HK-2 (cell line): ENCODE measurements around the gene TMEM200C.

Source experiments
- DNase-seq: peaks from one replicate; pipeline ENCODE4 v3.0.0-alpha.2; 2018; ENCODE audit not compliant: unreplicated experiment

Gene TMEM200C

GRCh38 chr18:5895299-5895875 is at the start of gene TMEM200C:
Gene TMEM200C (minus strand): TSS chr18:5895522. CDS start chr18:5892063, 3,459 bp downstream.
- no peak for DNase-seq

GRCh38 chr18:5944448-5944847 is 49.1 kb upstream of the TMEM200C start:
- DNase-seq = no peak

- no peak for DNase-seq
Observed at GRCh38 chr18:5943514-5943913, 48.2 kb upstream of the TMEM200C start.

- no peak for DNase-seq
Observed at GRCh38 chr18:5942591-5942990, 47.3 kb upstream of the TMEM200C start.

GRCh38 chr18:5941890-5942289 is 46.6 kb upstream of the TMEM200C start:
- DNase-seq = no peak

- DNase-seq = no peak
Observed at GRCh38 chr18:5939801-5940667, 44.7 kb upstream of the TMEM200C start.

- DNase-seq = no peak
Observed at GRCh38 chr18:5937795-5938194, 42.5 kb upstream of the TMEM200C start.

GRCh38 chr18:5937121-5937520 is 41.8 kb upstream of the TMEM200C start:
- DNase-seq = no peak

GRCh38 chr18:5930789-5931188 is 35.5 kb upstream of the TMEM200C start:
- DNase-seq = no peak

- DNase-seq = no peak
Observed at GRCh38 chr18:5918205-5918858, 23.0 kb upstream of the TMEM200C start.

- DNase-seq = no peak
Observed at GRCh38 chr18:5914951-5915350, 19.6 kb upstream of the TMEM200C start.

- DNase-seq = no peak
Observed at GRCh38 chr18:5914016-5914415, 18.7 kb upstream of the TMEM200C start.

- no peak for DNase-seq
Observed at GRCh38 chr18:5912566-5912965, 17.2 kb upstream of the TMEM200C start.

- DNase-seq = no peak
Observed at GRCh38 chr18:5909125-5909524, 13.8 kb upstream of the TMEM200C start.

- DNase-seq = no peak
Observed at GRCh38 chr18:5903386-5903785, 8.1 kb upstream of the TMEM200C start.

- no peak for DNase-seq
Observed at GRCh38 chr18:5900262-5900661, 4.9 kb upstream of the TMEM200C start.

- DNase-seq = no peak
Observed at GRCh38 chr18:5899835-5900234, 4.5 kb upstream of the TMEM200C start.

- DNase-seq = peak; percentile 9
Observed at GRCh38 chr18:5895876-5896740, 786 bp upstream of the TMEM200C start.

GRCh38 chr18:5894611-5895298 is 567 bp downstream of the TMEM200C start:
- DNase-seq = peak; percentile 6

- DNase-seq = no peak
Observed at GRCh38 chr18:5893956-5894610, 1.2 kb downstream of the TMEM200C start.
